GM12878 (cell line): ENCODE data around the gene GKN1. TPM values are rescaled to one million over a fixed set of nuclear protein-coding genes. Genes with fewer than 3 reads are reported as not detected.

Experiments used
- ATAC-seq: fragments of 200-7000 bp; cut with Tn5 transposase; 3 replicates; pipeline ENCODE4 v1.9.1; 2020; ENCODE audit warnings: mild to moderate bottlenecking, moderate library complexity
- BruUV-seq: library from RNA; stranded (reverse); fragments of 400-500 nt; replicated peaks from 2 replicates; lab custom pipeline; 2021; lab: Mats Ljungman, UMichigan
- CTCF ChIA-PET: fragments of 300-600 bp; sonication (Branson Sonifier 250); formaldehyde crosslinking; extraction: SDS; loops from one replicate; lab custom pipeline; 2021; ENCODE audit warnings: inconsistent platforms; lab: Yijun Ruan, JAX
- POLR2A ChIA-PET: fragments of 350-600 bp; formaldehyde crosslinking; extraction: SDS; loops from one replicate; lab custom pipeline; 2021; ENCODE audit warnings: inconsistent platforms; lab: Charles Lee
- RAD21 ChIA-PET: fragments of 300-600 bp; sonication (Branson Sonifier 250); formaldehyde crosslinking; loops from one replicate; lab custom pipeline; 2023; ENCODE audit warnings: antibody characterized with exemption; ENCODE audit not compliant: unreplicated experiment; lab: Charles Lee
- SMC1A ChIA-PET: fragments of 300-600 bp; sonication (Branson Sonifier 250); formaldehyde crosslinking; loops from one replicate; lab custom pipeline; 2023; ENCODE audit not compliant: unreplicated experiment, uncharacterized antibody; lab: Charles Lee
- DNase-seq: peaks from one replicate; pipeline ENCODE4 v3.0.0-alpha.2; 2011; ENCODE audit warnings: low read depth, low spot score
- FAIRE-seq: peaks from 3 replicates; lab custom pipeline; 2011; peaks lifted over from hg19 to GRCh38; lab: Jason Lieb, UNC
- H2AFZ ChIP-seq: 2 replicates; pipeline ENCODE4 v1.6.0; 2011; ENCODE audit warnings: low read depth, low read length, control low read depth; ENCODE audit not compliant: control insufficient read depth
- H3K27ac ChIP-seq: 2 replicates; pipeline ENCODE4 v1.5.1; 2011; ENCODE audit warnings: control low read depth; ENCODE audit not compliant: control insufficient read depth, insufficient read depth
- H3K27me3 ChIP-seq, 2 experiments: replicated peaks in 1 of 2; 2 replicates each; pipeline versions ENCODE4 v1.6.0 to v1.6.1; 2011; ENCODE audit warnings: low read length in 1 of 2; ENCODE audit not compliant: control insufficient read depth in 2 of 2, insufficient read depth in 2 of 2
- H3K36me3 ChIP-seq, 2 experiments: 2 replicates each; pipeline ENCODE4 v1.5.1; 2011; ENCODE audit warnings: low read length in 1 of 2; ENCODE audit not compliant: control insufficient read depth in 2 of 2, insufficient read depth in 2 of 2
- H3K4me1 ChIP-seq: 2 replicates; pipeline ENCODE4 v1.6.1; 2011; ENCODE audit warnings: mild to moderate bottlenecking, low read length, moderate library complexity, mixed read lengths; ENCODE audit not compliant: control insufficient read depth, insufficient read depth
- H3K4me2 ChIP-seq: 2 replicates; pipeline ENCODE4 v1.6.0; 2011; ENCODE audit warnings: control low read depth; ENCODE audit not compliant: control insufficient read depth, insufficient read depth
- H3K4me3 ChIP-seq: fragments of 200-600 bp; sonication (generic); 2 replicates; pipeline ENCODE4 v1.5.1; 2016
- H3K79me2 ChIP-seq: 2 replicates; pipeline ENCODE4 v1.6.0; 2011; ENCODE audit warnings: low read length; ENCODE audit not compliant: control insufficient read depth, insufficient read depth
- H3K9ac ChIP-seq: 2 replicates; pipeline ENCODE4 v1.8.0; 2011; ENCODE audit warnings: low read length, control low read depth, mixed read lengths; ENCODE audit not compliant: control insufficient read depth, insufficient read depth
- H3K9me3 ChIP-seq: replicated peaks from 3 replicates; pipeline ENCODE4 v1.5.1; 2011; ENCODE audit warnings: mild to moderate bottlenecking, low read length; ENCODE audit not compliant: control insufficient read depth, insufficient read depth
- H4K20me1 ChIP-seq: 2 replicates; pipeline ENCODE4 v1.6.0; 2011; ENCODE audit not compliant: control insufficient read depth, insufficient read depth
- ATF7 ChIP-seq: fragments of 450-650 bp; IDR thresholded peaks from 2 replicates; pipeline ENCODE4 v1.6.1; 2016; ENCODE audit warnings: low read depth, mild to moderate bottlenecking
- FOS ChIP-seq: IDR thresholded peaks from 3 replicates; pipeline ENCODE4 v1.6.1; 2011; ENCODE audit warnings: borderline replicate concordance; ENCODE audit not compliant: insufficient read length; ENCODE audit errors: extremely low read depth
- GATAD2B ChIP-seq: fragments of 450-650 bp; conservative IDR thresholded peaks from 2 replicates; pipeline ENCODE4 v1.6.1; 2017; ENCODE audit warnings: low read depth, mild to moderate bottlenecking, moderate library complexity
- MXI1 ChIP-seq: fragments of 150-350 bp; IDR thresholded peaks from 2 replicates; pipeline ENCODE4 v1.6.1; 2011; ENCODE audit warnings: low read depth, mild to moderate bottlenecking, inconsistent platforms, low read length, improper control_type of control experiment
- WGBS: methylation state at CpG from one replicate; pipeline ENCODE4 v1.1.6; 2016; ENCODE audit warnings: low lambda C conversion rate; ENCODE audit not compliant: insufficient replicate concordance, insufficient coverage; ENCODE audit errors: missing lambda C conversion rate; 5-methylcytosine and 5-hydroxymethylcytosine counted together
- in situ Hi-C: fragments of 300-500 bp; cut with MboI; formaldehyde crosslinking; loops from 9 replicates; pipeline ENCODE4 v1.14.3; 2018; ENCODE audit warnings: mixed read lengths
- intact Hi-C: fragments of 100-400 bp; cut with micrococcal nuclease; formaldehyde crosslinking; loops from one replicate; pipeline ENCODE4 v1.14.2; 2022; ENCODE audit not compliant: unreplicated experiment
- polyA plus RNA-seq, 11 experiments: library from polyadenylated mRNA; depleted of rRNA in 4 of 11; unstranded in 6 of 11; stranded (reverse) in 5 of 11; fragments of >200 nt; fragmentation: Nextera tagmentation in 4 of 11; fragmentation: Illumina TruSeq in 1 of 11; extraction: Ambion mirVana in 4 of 11; extraction: Trizol in 1 of 11; gene quantifications; 1 replicate in 1 of 11; 2 replicates in 10 of 11; pipeline versions ENCODE4 v1.2.1 to v1.2.3, GENCODE V29; 2011 to 2016; ENCODE audit warnings: inconsistent platforms in 2 of 11, missing spikeins in 2 of 11, low read depth in 1 of 11
- total RNA-seq, 4 experiments: library from RNA; depleted of rRNA in 3 of 4; stranded (reverse); fragments of >200 nt in 3 of 4; fragmentation: Illumina TruSeq in 1 of 4; extraction: Trizol in 1 of 4; gene quantifications; 2 replicates each; pipeline versions ENCODE4 v1.2.1 to v1.2.3, GENCODE V29; 2013 to 2021

The GKN1 gene
- total and polyA plus RNA-seq, 10 of the 15 experiments (the other 5 are each of a cell fraction or from before 2014, with no cell fraction given) = not detected

DNA sequence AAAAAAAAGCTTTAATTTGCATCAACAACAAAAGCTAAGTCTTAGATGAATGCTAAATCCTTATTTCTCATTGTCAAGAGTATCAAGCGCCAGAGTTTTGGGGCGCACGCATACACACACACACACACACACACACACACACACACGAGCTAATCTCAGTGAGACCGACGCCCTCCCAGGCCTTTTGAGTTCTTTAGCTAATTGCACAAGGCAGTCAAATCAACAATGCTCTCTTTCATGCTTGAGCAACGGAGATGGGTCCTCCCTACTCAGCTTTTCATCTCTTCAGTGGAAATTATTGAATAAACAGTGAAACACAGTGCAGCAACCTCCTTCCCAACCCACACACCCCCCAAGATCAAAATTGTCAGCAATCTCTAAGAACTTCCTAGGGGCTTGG lies 19.2 kb downstream of the GKN1 start:
- in situ Hi-C loops = no loop called here
- H2AFZ ChIP-seq = no peak overlapping the region
- no peaks in the 10 kb centered on the region for H3K79me2 ChIP-seq
- H3K4me2 ChIP-seq = no peak overlapping the region
- CTCF ChIA-PET = interaction anchor here (0.6 to 1.4 kb wide), 2 partner anchors 9 to 56 kb away, joined by 3 to 4 read pairs; no protein-coding TSS in a partner anchor
- FAIRE-seq = no peak
- no peak for DNase-seq
- RAD21 ChIA-PET = no interaction called here
- no peaks in the 10 kb centered on the region for H3K9me3 ChIP-seq
- TF ChIP-seq MXI1 (no peak), ATF7 (no peak)
- ATAC-seq = no peak
- H3K36me3 ChIP-seq = no peaks in the 10 kb centered on the region
- intact Hi-C loops = no loop called here
- H4K20me1 ChIP-seq = no peaks in the 10 kb centered on the region
- BruUV-seq = no TSS peak
- H3K4me1 ChIP-seq = no peaks in the 10 kb centered on the region
- H3K9ac ChIP-seq = no peak overlapping the region
- H3K4me3 ChIP-seq = no peak overlapping the region
- POLR2A ChIA-PET = interaction anchor here (1.2 kb wide), 1 partner anchor 10 kb away, joined by 3 read pairs; no protein-coding TSS in a partner anchor
- H3K27ac ChIP-seq = no peak overlapping the region
- WGBS = 39% methylated on average over 7 of the region's 7 CpGs
- SMC1A ChIA-PET = no interaction called here
- no peaks in the 10 kb centered on the region; a peak in 1 of 4 replicates for H3K27me3 ChIP-seq

DNA sequence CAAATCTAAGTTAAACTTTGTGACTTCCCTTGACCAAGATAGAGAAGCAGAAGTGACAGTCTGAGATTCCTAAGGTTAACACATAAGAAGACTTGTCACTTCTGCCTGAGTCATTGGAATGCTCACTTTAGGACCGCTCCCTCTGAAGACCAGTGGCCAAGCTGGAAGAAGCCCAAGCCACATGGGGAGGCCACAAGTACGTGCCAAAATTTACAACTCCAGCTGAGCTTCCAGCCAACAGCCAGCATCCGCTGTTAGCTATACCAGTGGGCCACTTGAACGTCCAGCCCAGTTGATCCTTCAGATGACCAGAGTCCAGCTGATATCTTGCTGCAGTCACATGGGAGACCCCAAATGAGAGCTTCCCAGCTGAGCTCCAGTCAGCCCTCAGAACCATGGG lies 20.4 kb downstream of the GKN1 start:
- SMC1A ChIA-PET = no interaction called here
- 44% methylated on average over 4 of the region's 4 CpGs for WGBS
- DNase-seq (no peak), FAIRE-seq (no peak), ATAC-seq (no peak)
- intact Hi-C loops (no loop called here), in situ Hi-C loops (no loop called here)
- TF ChIP-seq FOS = no peak
- TF ChIP-seq GATAD2B = no peak
- RAD21 ChIA-PET = no interaction called here
- Histone ChIP-seq H3K4me2 (no peak overlapping the region), H3K27ac (no peak overlapping the region), H3K27me3 (no peaks in the 10 kb centered on the region; a peak in 1 of 4 replicates), H3K79me2 (no peaks in the 10 kb centered on the region), H3K4me3 (no peak overlapping the region), H2AFZ (no peak overlapping the region), H4K20me1 (no peaks in the 10 kb centered on the region), H3K36me3 (no peaks in the 10 kb centered on the region), H3K4me1 (no peaks in the 10 kb centered on the region), H3K9ac (no peak overlapping the region), H3K9me3 (no peaks in the 10 kb centered on the region)
- POLR2A ChIA-PET = no interaction called here
- CTCF ChIA-PET = no interaction called here
- BruUV-seq = no TSS peak
